Uterus (tissue), 4 donors: ENCODE measurements around the gene NSD1. TPM values are rescaled to one million over a fixed set of nuclear protein-coding genes. Genes with fewer than 3 reads are reported as not detected.

Experiments
- DNase-seq, 2 donors: peaks; one replicate each; pipeline ENCODE4 v3.0.0-alpha.2; 2019 to 2020
- H3K27ac ChIP-seq, 2 donors: fragments of 200-600 bp; sonication (generic); 1 replicate in 1 of 2; 2 replicates in 1 of 2; pipeline ENCODE4 v1.5.1; 2016 to 2018
- H3K27me3 ChIP-seq, 2 donors: fragments of 200-600 bp; sonication (generic); one replicate each; pipeline ENCODE4 v1.5.1; 2018 to 2019; ENCODE audit warnings: control low read depth in 1 of 2
- H3K36me3 ChIP-seq, 2 donors: fragments of 200-600 bp; sonication (generic); one replicate each; pipeline ENCODE4 v1.5.1; 2019; ENCODE audit warnings: control low read depth in 1 of 2
- H3K4me1 ChIP-seq, 2 donors: fragments of 200-600 bp; sonication (generic); one replicate each; pipeline ENCODE4 v1.5.1; 2018 to 2019; ENCODE audit warnings: control low read depth in 1 of 2
- H3K4me3 ChIP-seq, 2 donors: fragments of 200-600 bp; sonication (generic); 1 replicate in 1 of 2; 2 replicates in 1 of 2; pipeline ENCODE4 v1.5.1; 2018 to 2019; ENCODE audit warnings: mild to moderate bottlenecking in 1 of 2
- H3K9me3 ChIP-seq, 2 donors: fragments of 200-600 bp; sonication (generic); one replicate each; pipeline ENCODE4 v1.5.1; 2019; ENCODE audit warnings: control low read depth in 1 of 2
- CTCF ChIP-seq, 4 experiments: fragments of 200-600 bp in 2 of 4; fragments of 450-650 bp in 2 of 4; sonication (generic) in 2 of 4; IDR thresholded peaks; one replicate each; pipeline ENCODE4 v1.5.1; 2016 to 2019; ENCODE audit warnings: antibody characterized with exemption in 4 of 4, mild to moderate bottlenecking in 2 of 4, moderate library complexity in 1 of 4
- POLR2A ChIP-seq, 2 donors: fragments of 450-650 bp; IDR thresholded peaks; one replicate each; pipeline ENCODE4 v1.6.1; 2016; ENCODE audit warnings: antibody characterized with exemption in 2 of 2, mild to moderate bottlenecking in 1 of 2, moderate library complexity in 1 of 2
- intact Hi-C: fragments of 100-400 bp; cut with DNase I; formaldehyde crosslinking; loops from one replicate; pipeline ENCODE4 v1.15.1; 2023; ENCODE audit warnings: low total_unique reads
- total RNA-seq, 4 donors: library from RNA; depleted of rRNA in 3 of 4; stranded (reverse); fragments of >200 nt in 3 of 4; gene quantifications; one replicate each; pipeline versions ENCODE4 v1.1.0 to v1.2.4, GENCODE V29; 2014 to 2023
- donor health status: DM: yes; HTN: yes; CAD: no.

NSD1 gene
- total RNA-seq, 4 donors from 2014 or later = 24.1 to 132 (median 64.6) TPM

GRCh38 chr5:177230660-177231059 lies 97.1 kb downstream of the NSD1 start:
- Histone ChIP-seq H3K4me1 (no peaks in the 10 kb centered on the region), H3K36me3 (no peaks in the 10 kb centered on the region), H3K27me3 (no peaks in the 10 kb centered on the region), H3K27ac (no peak overlapping the region), H3K9me3 (no peaks in the 10 kb centered on the region), H3K4me3 (no peak overlapping the region)
- intact Hi-C loops = no loop called here
- TF ChIP-seq CTCF (IDR thresholded peaks at IDR 0.05) = no peak
- TF ChIP-seq POLR2A (IDR thresholded peaks at IDR 0.05) = no peak
- no peak for DNase-seq

GRCh38 chr5:177231479-177232250 lies 98.1 kb downstream of the NSD1 start:
- H3K9me3 ChIP-seq = no peaks in the 10 kb centered on the region
- H3K36me3 ChIP-seq = no peaks in the 10 kb centered on the region
- no peak overlapping the region for H3K27ac ChIP-seq
- TF ChIP-seq POLR2A (IDR thresholded peaks at IDR 0.05) = no peak
- H3K27me3 ChIP-seq = no peaks in the 10 kb centered on the region
- H3K4me1 ChIP-seq = no peaks in the 10 kb centered on the region
- H3K4me3 ChIP-seq = no peak overlapping the region
- intact Hi-C loops = no loop called here
- DNase-seq = no peak

- TF ChIP-seq POLR2A (IDR thresholded peaks at IDR 0.05) = no peak
- TF ChIP-seq CTCF (IDR thresholded peaks at IDR 0.05) = no peak
- H3K27ac ChIP-seq = no peak overlapping the region
- no peaks in the 10 kb centered on the region for H3K27me3 ChIP-seq
- DNase-seq = no peak
- H3K9me3 ChIP-seq = no peaks in the 10 kb centered on the region
- H3K36me3 ChIP-seq = no peaks in the 10 kb centered on the region
- H3K4me1 ChIP-seq = no peaks in the 10 kb centered on the region
- H3K4me3 ChIP-seq = no peak overlapping the region
- intact Hi-C loops = no loop called here
Measured at GRCh38 chr5:177232358-177232757, 98.8 kb downstream of the NSD1 start.

- no peak overlapping the region for H3K27ac ChIP-seq
- no peaks in the 10 kb centered on the region for H3K27me3 ChIP-seq
- H3K9me3 ChIP-seq = no peaks in the 10 kb centered on the region
- intact Hi-C loops = no loop called here
- H3K4me3 ChIP-seq = no peak overlapping the region
- no peak for DNase-seq
- no peaks in the 10 kb centered on the region for H3K4me1 ChIP-seq
- TF ChIP-seq POLR2A (IDR thresholded peaks at IDR 0.05) = no peak
- no peaks in the 10 kb centered on the region for H3K36me3 ChIP-seq
Measured at GRCh38 chr5:177232761-177233160, 99.2 kb downstream of the NSD1 start.

- Histone ChIP-seq H3K4me3 (no peak overlapping the region), H3K27me3 (no peaks in the 10 kb centered on the region), H3K36me3 (no peaks in the 10 kb centered on the region), H3K4me1 (no peaks in the 10 kb centered on the region), H3K9me3 (no peaks in the 10 kb centered on the region), H3K27ac (no peak overlapping the region)
- TF ChIP-seq CTCF (IDR thresholded peaks at IDR 0.05) (no peak), POLR2A (IDR thresholded peaks at IDR 0.05) (no peak)
- intact Hi-C loops = no loop called here
- DNase-seq = no peak
Measured at GRCh38 chr5:177233206-177233605, 99.6 kb downstream of the NSD1 start.

- H3K4me1 ChIP-seq = no peaks in the 10 kb centered on the region
- H3K4me3 ChIP-seq = no peak overlapping the region
- TF ChIP-seq CTCF (IDR thresholded peaks at IDR 0.05) (no peak), POLR2A (IDR thresholded peaks at IDR 0.05) (no peak)
- H3K9me3 ChIP-seq = no peaks in the 10 kb centered on the region
- no peaks in the 10 kb centered on the region for H3K27me3 ChIP-seq
- DNase-seq = no peak
- H3K27ac ChIP-seq = no peak overlapping the region
- intact Hi-C loops = no loop called here
- H3K36me3 ChIP-seq = no peaks in the 10 kb centered on the region
Measured at GRCh38 chr5:177233802-177234201, 100.2 kb downstream of the NSD1 start.
